ENCODE measurements around the gene CLASP1. TPM values are rescaled to one million over a fixed set of nuclear protein-coding genes. Genes with fewer than 3 reads are reported as not detected.

The CLASP1 gene
- total and polyA plus RNA-seq, 2 experiments from 2014 or later = 16.6 to 56.3 TPM

GRCh38 chr2:121333834-121334558 lies 315.3 kb downstream of the CLASP1 start (continued):
- TF ChIP-seq REST (IDR thresholded peaks at IDR 0.05; ENCODE audit: unreplicated experiment) (no peak), JUNB (IDR thresholded peaks at IDR 0.05; ENCODE audit: unreplicated experiment) (no peak), EZH2 (IDR thresholded peaks at IDR 0.05; ENCODE audit: low read depth, unreplicated experiment) (no peak), CREB1 (CRISPR knock-in tag; IDR thresholded peaks at IDR 0.05; ENCODE audit: low read depth) (no peak), CTCF (conservative IDR thresholded peaks at IDR 0.05; ENCODE audit: low read depth in 2 of 2) (no peak), STAT1 (IDR thresholded peaks at IDR 0.05; ENCODE audit: unreplicated experiment) (no peak), ETS1 (IDR thresholded peaks at IDR 0.05) (no peak)

GRCh38 chr2:121333231-121333630 lies 316.0 kb downstream of the CLASP1 start:
- Histone ChIP-seq H3K4me3 (no peak overlapping the region), H3F3A (replicated peaks; ENCODE audit: low read depth) (no peaks in the 10 kb centered on the region), H3K9me2 (ENCODE audit: insufficient read depth) (no peaks in the 10 kb centered on the region), H4K20me1 (replicated peaks; ENCODE audit: insufficient read depth) (no peaks in the 10 kb centered on the region), H3K4me2 (no peak overlapping the region), H3K4me1 (ENCODE audit: insufficient read depth) (peaks cover 13% of the 10 kb centered on the region), H2AFZ (no peak overlapping the region), H3K27me3 (ENCODE audit: insufficient read depth) (no peaks in the 10 kb centered on the region), H3K27ac (ENCODE audit: low read depth) (no peak overlapping the region), H3K79me2 (replicated peaks; ENCODE audit: insufficient read depth) (no peaks in the 10 kb centered on the region), H3K36me3 (ENCODE audit: insufficient read depth) (no peaks in the 10 kb centered on the region)
- no peak for ATAC-seq
- H3K4me3 Mint-ChIP-seq = no peak overlapping the region
- no peak for DNase-seq (ENCODE audit: low spot score)
- H3K9me3 Mint-ChIP-seq = no peaks in the 10 kb centered on the region
- peaks cover 9% of the 10 kb centered on the region for H3K27me3 Mint-ChIP-seq (ENCODE audit: insufficient read depth, low read depth, poor library complexity)
- H3K4me1 Mint-ChIP-seq = peaks cover 24% of the 10 kb centered on the region
- no peak overlapping the region for H3K27ac Mint-ChIP-seq
- H3K36me3 Mint-ChIP-seq (ENCODE audit: low read depth) = no peaks in the 10 kb centered on the region
- TF ChIP-seq POLR2AphosphoS5 (IDR thresholded peaks at IDR 0.05; ENCODE audit: low read depth) = no peak
- TF ChIP-seq CTCF (conservative IDR thresholded peaks at IDR 0.05; ENCODE audit: low read depth in 2 of 2) = no peak
- TF ChIP-seq REST (IDR thresholded peaks at IDR 0.05; ENCODE audit: unreplicated experiment) = no peak
- no peak for TF ChIP-seq JUNB (IDR thresholded peaks at IDR 0.05; ENCODE audit: unreplicated experiment)
- no peak for TF ChIP-seq ETS1 (IDR thresholded peaks at IDR 0.05)
- TF ChIP-seq EZH2 (IDR thresholded peaks at IDR 0.05; ENCODE audit: low read depth, unreplicated experiment) = no peak
- no peak for TF ChIP-seq EZH2phosphoT487 (IDR thresholded peaks at IDR 0.05; ENCODE audit: unreplicated experiment)
- TF ChIP-seq NANOG (IDR thresholded peaks at IDR 0.05; ENCODE audit: borderline replicate concordance) = no peak
